ENCODE results near the gene GHR. TPM values are rescaled to one million over a fixed set of nuclear protein-coding genes. Genes with fewer than 3 reads are reported as not detected.

The GHR gene
- total RNA-seq, 1 experiment from 2014 or later = 2.2 TPM

- H3K36me3 ChIP-seq (ENCODE audit: low read depth, low read length) = peaks cover 4% of the 10 kb centered on the region; the same call in 1 of the 2 replicates
- ATAC-seq (no peak), DNase-seq (peak; percentile 65)
- H3K27me3 ChIP-seq (ENCODE audit: low read length) = no peaks in the 10 kb centered on the region
- intact Hi-C loops (cut with micrococcal nuclease) = no loop called here
- CTCF ChIA-PET = interaction anchor here (0.6 kb wide), 1 partner anchor 291 kb away, joined by 3 read pairs; no protein-coding TSS in a partner anchor
- TF ChIP-seq EZH2phosphoT487 (IDR thresholded peaks at IDR 0.05; ENCODE audit: borderline replicate concordance, low read length) = no peak
- TF ChIP-seq CTCF (conservative IDR thresholded peaks at IDR 0.05; ENCODE audit: low read depth, low read length) = no peak
- H3K79me2 ChIP-seq (ENCODE audit: low read length) = no peaks in the 10 kb centered on the region
- no peak overlapping the region for H2AFZ ChIP-seq (ENCODE audit: low read length)
- no peak overlapping the region for H3K4me2 ChIP-seq (ENCODE audit: low read length)
- no peaks in the 10 kb centered on the region for H4K20me1 ChIP-seq (ENCODE audit: low read length)
- no peaks in the 10 kb centered on the region for H3K9me2 ChIP-seq (replicated peaks; ENCODE audit: low read length)
- H3K4me3 ChIP-seq (ENCODE audit: low read length) = no peak overlapping the region
- 0 out of 2 replicates have a peak, but pooled peaks cover 4% of the 10 kb centered on the region for H3K4me1 ChIP-seq (ENCODE audit: insufficient read depth, low read length)
- H3F3A ChIP-seq (ENCODE audit: low read length, unreplicated experiment) = no peaks in the 10 kb centered on the region
- no TSS peak for BruUV-seq (replicated peaks)
- POLR2A ChIA-PET (ENCODE audit: unreplicated experiment) = no interaction called here
- no peak overlapping the region for H3K9ac ChIP-seq (ENCODE audit: low read length)
- H3K9me3 ChIP-seq (ENCODE audit: low read length) = 0 out of 2 replicates have a peak, but pooled peaks cover 3% of the 10 kb centered on the region
- H3K27ac ChIP-seq (ENCODE audit: low read length) = peak overlapping the region; percentile 25
Measured at GRCh38 chr5:42531611-42532010, 108.4 kb downstream of the GHR start.

- Histone ChIP-seq H2AFZ (ENCODE audit: low read length) (no peak overlapping the region), H3K27me3 (ENCODE audit: low read length) (no peaks in the 10 kb centered on the region), H4K20me1 (ENCODE audit: low read length) (no peaks in the 10 kb centered on the region), H3K36me3 (ENCODE audit: low read depth, low read length) (no peaks in the 10 kb centered on the region), H3K4me1 (ENCODE audit: insufficient read depth, low read length) (peaks cover 7% of the 10 kb centered on the region), H3K27ac (ENCODE audit: low read length) (no peak overlapping the region), H3K9me2 (replicated peaks; ENCODE audit: low read length) (no peaks in the 10 kb centered on the region), H3K9me3 (ENCODE audit: low read length) (no peaks in the 10 kb centered on the region), H3K4me2 (ENCODE audit: low read length) (no peak overlapping the region), H3F3A (ENCODE audit: low read length, unreplicated experiment) (no peaks in the 10 kb centered on the region), H3K79me2 (ENCODE audit: low read length) (no peaks in the 10 kb centered on the region), H3K9ac (ENCODE audit: low read length) (no peak overlapping the region), H3K4me3 (ENCODE audit: low read length) (no peak overlapping the region)
- DNase-seq (no peak), ATAC-seq (no peak)
- TF ChIP-seq EZH2phosphoT487 (IDR thresholded peaks at IDR 0.05; ENCODE audit: borderline replicate concordance, low read length) (no peak), EZH2 (IDR thresholded peaks at IDR 0.05; ENCODE audit: low read length, unreplicated experiment) (no peak), CTCF (conservative IDR thresholded peaks at IDR 0.05; ENCODE audit: low read depth, low read length) (no peak)
- no TSS peak for BruUV-seq (replicated peaks)
- ChIA-PET CTCF (no interaction called here), POLR2A (ENCODE audit: unreplicated experiment) (no interaction called here)
- intact Hi-C loops (cut with micrococcal nuclease) = no loop called here
Measured at GRCh38 chr5:42542106-42542505, 118.9 kb downstream of the GHR start.

- POLR2A ChIA-PET (ENCODE audit: unreplicated experiment) = no interaction called here
- CTCF ChIA-PET = no interaction called here
Measured at GRCh38 chr5:42543774-42544173, 120.5 kb downstream of the GHR start.

More at GRCh38 chr5:42543774-42544173, 120.5 kb downstream of the GHR start:
- H3F3A ChIP-seq (ENCODE audit: low read length, unreplicated experiment) = no peaks in the 10 kb centered on the region
- H3K9me3 ChIP-seq (ENCODE audit: low read length) = no peaks in the 10 kb centered on the region
- no peak overlapping the region for H2AFZ ChIP-seq (ENCODE audit: low read length)
- H3K27me3 ChIP-seq (ENCODE audit: low read length) = no peaks in the 10 kb centered on the region
- H4K20me1 ChIP-seq (ENCODE audit: low read length) = no peaks in the 10 kb centered on the region
- peaks cover 10% of the 10 kb centered on the region for H3K4me1 ChIP-seq (ENCODE audit: insufficient read depth, low read length)
- H3K36me3 ChIP-seq (ENCODE audit: low read depth, low read length) = no peaks in the 10 kb centered on the region
- H3K4me2 ChIP-seq (ENCODE audit: low read length) = no peak overlapping the region
- H3K4me3 ChIP-seq (ENCODE audit: low read length) = no peak overlapping the region
- intact Hi-C loops (cut with micrococcal nuclease) = no loop called here
- no peak overlapping the region for H3K27ac ChIP-seq (ENCODE audit: low read length)
- H3K9me2 ChIP-seq (replicated peaks; ENCODE audit: low read length) = no peaks in the 10 kb centered on the region
- ATAC-seq (no peak), DNase-seq (no peak)
- no peaks in the 10 kb centered on the region for H3K79me2 ChIP-seq (ENCODE audit: low read length)
- TF ChIP-seq EZH2 (IDR thresholded peaks at IDR 0.05; ENCODE audit: low read length, unreplicated experiment) (no peak), CTCF (conservative IDR thresholded peaks at IDR 0.05; ENCODE audit: low read depth, low read length) (no peak), EZH2phosphoT487 (IDR thresholded peaks at IDR 0.05; ENCODE audit: borderline replicate concordance, low read length) (no peak)
- H3K9ac ChIP-seq (ENCODE audit: low read length) = no peak overlapping the region
- no TSS peak for BruUV-seq (replicated peaks)

All from PC-3 (cell line).